ENCODE measurements around the gene ABTB2.

The ABTB2 gene

DNA sequence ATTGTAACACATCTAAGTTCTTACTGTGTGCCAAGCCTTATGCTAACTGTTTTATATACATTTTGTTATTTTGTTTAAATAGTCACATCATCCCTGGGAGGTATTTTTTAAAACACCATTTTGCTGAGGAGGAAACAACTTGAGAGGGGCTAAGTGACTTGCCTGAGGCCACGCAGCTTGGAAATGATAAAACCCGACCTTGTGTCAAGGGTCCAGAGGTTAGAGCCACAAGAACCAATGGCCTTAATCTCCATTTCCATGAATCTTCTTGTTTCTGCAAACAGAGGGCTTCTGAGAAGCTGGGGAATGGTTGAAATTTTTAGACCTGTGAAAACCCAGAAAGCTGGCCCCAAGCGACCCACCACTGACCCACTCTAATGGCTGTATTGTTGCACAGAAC, 16.7 kb downstream of the ABTB2 start:
- no peak for DNase-seq

DNA sequence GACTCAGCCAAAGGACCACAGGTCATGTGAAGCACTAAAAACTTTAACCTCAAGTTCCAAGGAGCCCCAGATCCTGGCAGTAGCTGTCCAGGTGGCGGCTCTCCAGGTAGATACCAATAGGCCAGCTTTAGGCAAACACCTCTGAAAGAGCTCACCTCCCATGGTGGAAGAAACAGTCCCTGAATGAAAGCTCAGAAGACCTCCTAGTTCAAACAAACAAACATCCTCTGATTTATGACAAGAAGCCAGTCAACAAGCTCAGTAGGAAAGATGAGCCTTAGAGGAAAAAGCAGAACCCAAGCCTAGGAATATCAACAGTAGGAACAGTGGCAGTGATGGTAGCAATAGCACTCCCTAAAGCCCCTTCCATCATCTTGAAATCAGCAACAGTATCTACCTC, 17.2 kb downstream of the ABTB2 start:
- no peak for DNase-seq

DNA sequence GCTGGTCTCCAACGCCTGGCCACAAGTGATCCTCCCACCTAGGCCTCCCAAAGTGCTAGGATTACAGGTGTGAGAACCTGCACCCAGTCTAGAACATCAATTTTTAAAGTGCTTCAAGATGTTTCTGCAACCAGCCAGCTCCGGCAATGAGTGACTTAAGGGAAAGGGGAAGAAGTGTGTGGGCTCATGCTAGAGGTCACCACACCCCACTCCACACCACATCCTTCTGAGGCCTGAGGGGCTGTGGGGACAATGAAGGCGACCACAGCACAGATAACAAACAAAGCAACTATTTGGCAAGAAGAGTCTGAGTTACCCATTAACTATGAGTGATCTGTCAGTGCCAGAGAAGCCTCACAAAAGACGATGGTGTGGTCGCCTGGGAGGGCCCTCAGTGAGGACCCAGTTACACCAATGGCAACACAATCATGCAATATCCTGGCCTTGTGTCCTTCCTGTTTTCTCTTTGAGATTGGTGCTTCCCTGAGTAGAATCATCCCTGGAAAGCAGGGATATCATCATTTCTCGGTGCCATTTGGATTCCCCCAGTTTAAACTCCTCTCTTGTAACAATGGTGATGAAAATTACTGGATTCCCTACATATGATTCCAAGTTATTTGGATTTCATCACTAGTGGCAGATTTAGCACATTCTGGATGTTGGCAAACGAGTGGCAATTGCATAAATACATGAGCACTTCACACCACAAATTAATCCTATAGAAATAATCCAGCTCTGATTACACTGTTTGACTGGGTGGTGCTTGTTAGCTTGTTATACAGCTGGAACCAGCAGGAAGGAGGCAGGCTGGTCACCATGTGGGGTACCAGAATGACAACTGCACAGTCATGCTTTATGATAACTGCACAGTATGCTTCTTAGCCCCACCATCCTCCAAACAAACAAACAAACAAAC, 18.4 kb downstream of the ABTB2 start:
- DNase-seq = no peak

DNA sequence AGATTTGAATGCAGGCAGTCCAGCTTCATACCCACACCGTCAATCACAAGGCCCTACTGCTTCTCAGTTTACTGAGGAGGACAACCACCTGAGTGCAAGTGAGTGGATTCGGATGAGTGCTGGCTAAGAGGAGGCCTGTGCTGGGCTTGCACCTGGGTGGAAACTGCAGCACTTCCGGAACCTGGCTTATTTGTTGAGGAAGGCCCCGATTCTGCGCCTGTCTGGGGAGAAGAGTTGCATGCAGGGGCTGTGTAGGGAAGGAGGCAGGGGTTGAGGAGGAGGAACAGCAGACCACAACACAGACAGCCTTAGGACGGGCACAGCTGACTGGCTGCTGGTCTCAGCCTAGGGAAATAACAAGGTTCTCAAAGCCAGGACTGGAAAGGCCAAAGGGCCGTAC, 20.8 kb downstream of the ABTB2 start:
- DNase-seq = no peak

DNA sequence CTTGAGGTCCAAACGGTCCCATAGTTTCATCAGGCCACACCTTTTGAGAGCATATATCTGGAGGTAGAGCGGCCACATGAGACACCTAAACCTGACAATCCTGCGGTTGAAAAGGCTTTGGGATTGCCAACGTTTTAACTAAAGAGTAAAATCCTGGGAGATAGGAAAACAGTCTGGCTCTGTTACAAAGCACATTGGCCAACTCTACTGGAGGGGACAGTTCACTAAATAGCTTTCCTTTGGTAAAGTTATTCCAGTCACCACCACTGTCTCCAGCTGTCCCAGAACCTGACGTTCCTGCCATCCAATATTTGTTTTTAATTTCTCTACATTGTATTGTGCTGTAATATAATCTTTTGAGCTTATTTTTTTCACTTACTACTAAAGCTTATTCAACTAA, 22.0 kb downstream of the ABTB2 start:
- DNase-seq = no peak

DNA sequence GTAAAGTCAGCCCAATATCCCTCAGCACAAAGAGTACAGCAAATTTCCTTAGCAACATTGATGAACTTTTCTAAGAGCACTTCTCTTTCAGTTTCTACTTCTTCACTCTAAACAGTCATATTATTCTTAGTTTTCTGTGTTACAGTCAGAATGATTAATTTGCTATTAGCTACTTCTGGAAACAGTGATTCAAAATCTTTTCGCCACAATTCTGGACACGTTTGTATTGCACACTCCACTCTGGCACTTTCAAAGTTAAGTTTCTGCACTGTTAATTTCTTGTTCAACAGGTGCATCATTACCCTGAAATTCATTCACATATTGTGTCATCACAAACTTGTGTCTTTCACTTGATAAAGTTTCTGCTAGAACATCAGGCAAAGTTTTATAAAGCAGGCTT, 22.5 kb downstream of the ABTB2 start:
- DNase-seq = no peak

DNA sequence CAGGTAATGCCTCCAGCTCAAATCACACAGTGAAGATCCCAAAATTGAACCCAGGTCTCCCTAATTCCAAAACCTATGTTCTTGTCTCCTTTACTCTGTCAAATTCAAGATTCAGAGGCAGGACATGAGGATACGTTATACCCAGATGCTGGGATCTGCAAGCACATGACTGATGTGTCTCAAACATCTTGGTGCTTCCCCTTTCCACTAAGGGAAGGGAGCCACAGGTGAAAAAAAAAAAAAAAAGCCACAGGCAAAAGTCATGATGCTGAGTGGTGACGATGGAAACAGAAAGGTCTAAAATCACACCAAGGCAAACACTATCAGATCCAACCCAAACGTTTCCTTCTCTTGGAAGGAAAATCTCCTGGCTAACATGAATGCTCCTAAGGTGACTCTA, 24.0 kb downstream of the ABTB2 start:
- no peak for DNase-seq

DNA sequence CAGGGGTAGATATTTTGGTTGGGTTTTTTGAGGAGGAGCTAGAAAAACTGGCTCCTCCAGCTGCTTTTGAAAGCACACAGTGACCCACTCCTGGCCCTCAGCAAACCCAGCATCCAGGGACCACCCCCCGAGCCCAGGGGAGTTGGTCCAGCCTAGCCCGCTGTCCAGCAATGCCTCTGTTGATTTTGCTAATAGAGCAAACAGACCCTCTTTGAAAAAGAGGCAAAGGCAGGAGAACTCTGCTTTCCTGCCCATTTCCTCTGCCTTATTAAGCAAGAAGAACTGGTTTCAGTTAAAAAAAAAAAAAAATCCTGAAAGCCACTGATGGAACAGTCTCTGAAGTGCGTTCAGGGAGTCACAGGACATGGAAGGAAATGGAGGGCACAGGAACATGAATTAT, 25.3 kb downstream of the ABTB2 start:
- DNase-seq = no peak

DNA sequence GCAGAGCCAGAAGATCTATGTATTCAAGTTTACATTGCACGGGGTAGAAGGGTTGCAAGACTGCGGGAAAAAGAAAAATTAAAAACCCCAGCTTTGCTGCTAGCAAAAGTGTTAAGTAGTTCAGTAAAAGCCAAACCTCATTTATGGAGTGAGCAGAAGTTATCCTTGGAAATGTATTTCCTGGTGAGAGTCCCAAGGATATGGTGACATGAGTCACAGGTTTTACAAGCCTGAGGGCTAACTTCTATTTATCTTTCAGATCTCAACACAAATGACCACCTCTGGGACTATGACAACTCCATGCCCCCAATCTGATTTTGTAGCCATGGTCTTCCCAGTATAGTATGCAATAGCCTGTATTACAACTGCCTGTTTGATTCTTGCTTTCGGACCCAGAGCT, 26.1 kb downstream of the ABTB2 start:
- no peak for DNase-seq

DNA sequence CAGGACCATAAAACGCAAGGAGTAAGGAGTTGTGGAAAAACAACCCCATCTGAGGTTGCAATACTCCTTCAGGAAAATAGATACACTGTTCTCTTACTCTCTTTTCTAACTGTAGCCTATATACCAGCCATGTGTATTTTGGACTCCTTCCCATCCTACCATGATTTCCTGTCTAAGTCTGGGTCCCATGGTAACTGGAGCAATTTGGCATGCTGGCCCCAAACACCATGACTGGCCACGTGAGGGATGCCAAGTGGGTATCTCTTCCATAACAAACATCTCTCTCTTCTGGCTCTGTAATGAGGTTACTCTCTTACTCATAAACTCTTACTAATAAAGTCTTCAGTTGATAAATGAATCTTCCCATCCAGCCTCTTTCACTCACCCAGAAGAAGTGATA, 26.5 kb downstream of the ABTB2 start:
- DNase-seq = no peak

DNA sequence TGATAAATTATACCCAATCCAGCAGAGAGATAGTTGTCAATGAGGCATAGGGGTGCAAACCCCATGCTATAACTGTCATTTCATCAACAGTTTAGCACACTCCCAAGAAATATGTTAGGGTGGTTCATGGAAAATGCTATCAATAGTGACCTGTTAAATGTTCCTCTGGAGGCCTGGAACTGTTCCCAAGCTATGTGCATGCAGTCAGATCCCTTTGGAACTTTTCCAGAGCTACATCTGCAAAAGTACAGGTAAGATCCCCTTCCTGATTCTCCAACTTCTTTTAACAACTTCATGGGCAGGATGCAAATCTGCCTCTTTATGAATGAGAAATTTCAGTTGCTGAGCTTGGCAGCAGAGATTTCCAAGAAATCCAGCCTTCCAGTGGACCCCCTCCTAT, 27.2 kb downstream of the ABTB2 start:
- DNase-seq = no peak

DNA sequence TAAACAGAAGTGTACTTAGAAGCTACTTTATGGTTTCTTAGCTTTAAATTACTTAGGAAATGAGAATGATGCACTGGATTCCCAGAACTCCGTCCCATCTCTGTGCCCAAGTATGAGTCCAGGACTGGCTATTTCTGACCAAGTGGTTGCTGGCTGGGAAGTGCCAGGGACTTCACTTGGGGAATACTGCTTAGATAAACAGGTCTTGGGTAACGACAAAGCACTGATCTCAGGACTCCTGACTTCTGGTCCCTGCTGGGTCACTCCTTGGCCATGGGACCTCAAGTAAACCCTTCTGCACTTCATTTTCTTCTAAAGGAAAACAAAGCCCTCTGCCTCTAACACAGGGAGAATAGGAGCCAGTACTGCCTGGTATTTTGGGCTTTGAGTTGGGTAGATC, 27.9 kb downstream of the ABTB2 start:
- DNase-seq = no peak

DNA sequence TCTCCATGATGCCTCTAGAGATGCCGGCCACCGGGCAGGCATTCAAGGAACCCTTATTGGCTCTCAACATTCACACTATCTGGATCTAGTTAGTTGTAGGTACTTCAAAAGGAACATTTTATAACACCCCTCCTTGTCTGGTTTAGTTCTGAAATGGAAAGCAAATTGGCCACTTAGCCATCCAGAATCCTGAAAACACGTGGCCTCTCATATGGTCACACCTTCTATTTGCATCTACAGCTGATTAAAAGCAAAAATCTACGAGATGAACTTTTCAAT, 29.2 kb downstream of the ABTB2 start:
- DNase-seq = no peak

DNA sequence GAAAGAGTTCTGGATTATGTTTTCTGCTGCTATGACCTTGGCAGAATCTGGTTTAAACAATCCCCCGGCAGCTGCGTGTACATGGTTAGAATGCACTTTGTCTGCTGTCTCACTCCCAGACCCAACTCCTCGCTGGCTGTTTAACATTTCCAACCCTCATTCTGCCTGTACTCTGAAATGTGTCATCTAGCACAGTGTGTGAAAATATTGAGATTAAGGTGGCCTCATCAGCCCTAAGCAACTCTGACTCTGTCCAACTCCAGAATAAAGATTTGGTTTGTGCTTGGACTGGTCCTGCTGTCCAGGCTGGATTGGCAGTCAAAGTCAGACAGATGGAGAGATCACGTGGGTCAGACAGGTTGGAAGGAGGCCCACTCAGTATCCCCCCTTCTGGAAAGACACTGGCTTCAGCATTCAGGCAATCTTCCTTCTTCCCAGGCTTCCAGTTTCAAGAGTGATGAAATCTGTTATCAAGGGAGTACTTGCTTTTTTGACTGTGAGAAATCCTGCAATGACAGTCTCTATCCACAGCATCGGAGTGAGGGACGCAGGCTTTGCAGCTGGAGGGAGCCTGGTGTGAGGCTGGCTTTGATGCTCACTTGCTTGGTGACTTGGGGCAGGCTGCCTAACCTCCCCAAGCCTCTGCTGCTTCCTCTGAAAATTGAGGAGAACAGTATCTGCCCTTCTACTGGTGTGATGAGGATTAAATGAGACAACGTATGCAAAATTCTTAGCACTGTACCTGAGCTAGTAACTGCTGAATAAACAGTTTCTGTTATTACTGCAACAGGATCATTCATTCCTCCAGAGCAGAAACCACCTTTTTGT, 29.8 kb downstream of the ABTB2 start:
- no peak for DNase-seq

DNA sequence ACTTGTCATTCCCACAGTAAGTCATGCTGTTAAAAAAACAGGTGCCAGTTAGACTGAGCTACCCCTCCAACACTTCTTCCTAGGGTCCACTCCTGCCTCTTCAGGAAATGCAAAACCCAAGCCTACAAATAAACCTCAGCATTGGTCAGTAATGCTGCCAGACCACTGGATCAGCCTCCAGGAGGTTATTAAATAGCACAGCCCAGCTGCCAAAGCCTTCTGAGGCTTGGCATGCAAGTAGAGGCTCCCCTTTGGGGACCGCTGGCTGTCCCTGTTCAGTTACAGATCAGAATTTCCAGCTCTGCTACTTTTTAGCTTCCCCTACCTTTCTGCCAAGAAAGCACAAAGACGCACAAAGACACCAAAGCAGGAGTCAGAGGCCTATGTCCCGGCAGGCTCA, 33.3 kb downstream of the ABTB2 start:
- DNase-seq = no peak

DNA sequence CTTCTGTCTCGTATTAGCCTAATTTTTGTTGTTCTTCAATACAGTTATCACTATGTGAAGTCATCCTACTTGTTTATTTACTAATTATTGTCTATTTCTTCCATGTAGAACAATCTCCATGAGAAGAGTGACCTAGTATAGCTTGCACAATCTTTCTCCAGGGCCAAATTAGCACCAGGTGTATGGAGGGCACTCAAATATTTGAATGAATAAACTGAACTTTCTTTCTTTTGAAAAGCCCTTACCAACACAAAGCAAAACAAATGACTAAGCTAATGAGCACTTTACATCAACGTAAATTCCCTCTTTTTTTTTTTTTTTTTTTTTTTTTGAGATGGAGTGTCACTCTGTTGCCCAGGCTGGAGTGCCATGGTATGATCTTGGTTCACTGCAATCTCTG, 34.2 kb downstream of the ABTB2 start:
- DNase-seq = no peak

DNA sequence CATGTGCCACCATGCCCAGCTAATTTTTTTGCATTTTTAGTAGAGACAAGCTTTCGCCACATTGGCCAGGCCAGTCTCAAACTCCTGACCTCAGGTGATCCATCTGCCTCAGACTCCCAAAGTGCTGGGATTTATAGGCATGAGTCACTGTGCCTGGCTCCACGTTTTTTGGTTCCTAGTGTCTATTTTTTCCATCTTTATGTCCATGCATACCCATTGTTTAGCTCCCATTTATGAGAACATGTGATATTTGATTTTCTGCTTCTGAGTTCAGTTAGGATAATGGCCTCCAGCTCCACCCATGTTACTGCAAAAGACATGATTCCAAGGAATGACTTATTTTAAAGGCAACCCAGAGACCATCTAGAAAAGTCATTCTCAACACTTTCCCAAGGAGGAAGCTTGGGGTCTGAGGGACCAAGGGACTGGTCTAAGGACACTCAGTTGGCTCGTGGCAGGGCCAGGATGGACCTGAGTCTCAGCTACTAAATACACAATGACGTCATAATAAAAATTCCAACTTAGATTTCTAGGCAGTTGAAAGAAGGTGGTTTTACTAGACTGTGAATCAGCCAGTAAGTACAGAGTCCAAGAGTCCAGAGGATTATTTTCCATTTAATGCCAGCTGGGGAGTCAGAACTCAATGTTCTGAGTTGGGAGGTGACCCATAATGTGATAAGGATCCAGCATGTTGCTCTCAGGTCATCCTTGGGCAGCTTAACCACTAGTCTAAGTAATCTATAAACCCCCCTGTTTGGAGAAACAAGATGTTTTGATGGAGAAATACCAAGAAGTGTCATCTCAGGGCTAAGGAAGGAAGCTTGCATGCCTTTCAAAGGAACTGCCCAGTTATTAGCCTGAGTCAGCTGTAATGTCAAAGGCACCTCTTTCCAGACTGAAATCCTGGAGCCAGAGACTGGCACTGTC, 39.4 kb downstream of the ABTB2 start:
- DNase-seq = no peak

DNA sequence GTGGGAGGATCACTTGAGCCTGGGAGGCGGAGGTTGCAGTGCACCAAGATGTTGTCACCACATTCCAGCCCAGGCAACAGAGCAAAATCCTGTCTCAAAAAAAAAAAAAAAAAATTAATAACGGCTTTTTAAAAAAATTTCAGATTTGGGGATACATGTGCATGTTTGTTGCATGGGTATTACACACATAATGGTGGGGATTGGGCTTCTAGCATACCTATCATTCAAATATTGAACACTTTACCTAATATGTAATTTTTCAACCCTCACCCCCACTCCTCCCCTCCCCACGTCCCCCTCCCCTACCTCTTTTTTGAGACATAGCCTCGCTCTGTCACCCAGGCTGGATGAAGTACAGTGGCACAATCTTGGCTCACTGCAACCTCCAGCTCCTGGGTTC, 40.1 kb downstream of the ABTB2 start:
- no peak for DNase-seq

DNA sequence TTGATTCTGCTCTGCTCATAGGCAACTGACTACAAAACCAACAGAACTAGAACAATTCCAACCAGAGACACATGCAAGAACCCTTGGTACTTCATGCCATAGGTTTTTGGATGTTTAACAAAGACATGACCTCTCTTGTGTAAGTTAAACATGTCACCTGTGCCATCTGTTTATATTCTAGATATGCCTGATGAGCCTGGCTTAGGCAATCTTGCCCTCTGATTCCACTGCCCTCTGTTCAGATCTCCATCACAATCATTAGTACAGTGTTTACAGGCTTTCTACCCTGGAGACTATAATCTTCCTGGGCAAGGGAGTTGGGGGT, 40.8 kb downstream of the ABTB2 start:
- no peak for DNase-seq

DNA sequence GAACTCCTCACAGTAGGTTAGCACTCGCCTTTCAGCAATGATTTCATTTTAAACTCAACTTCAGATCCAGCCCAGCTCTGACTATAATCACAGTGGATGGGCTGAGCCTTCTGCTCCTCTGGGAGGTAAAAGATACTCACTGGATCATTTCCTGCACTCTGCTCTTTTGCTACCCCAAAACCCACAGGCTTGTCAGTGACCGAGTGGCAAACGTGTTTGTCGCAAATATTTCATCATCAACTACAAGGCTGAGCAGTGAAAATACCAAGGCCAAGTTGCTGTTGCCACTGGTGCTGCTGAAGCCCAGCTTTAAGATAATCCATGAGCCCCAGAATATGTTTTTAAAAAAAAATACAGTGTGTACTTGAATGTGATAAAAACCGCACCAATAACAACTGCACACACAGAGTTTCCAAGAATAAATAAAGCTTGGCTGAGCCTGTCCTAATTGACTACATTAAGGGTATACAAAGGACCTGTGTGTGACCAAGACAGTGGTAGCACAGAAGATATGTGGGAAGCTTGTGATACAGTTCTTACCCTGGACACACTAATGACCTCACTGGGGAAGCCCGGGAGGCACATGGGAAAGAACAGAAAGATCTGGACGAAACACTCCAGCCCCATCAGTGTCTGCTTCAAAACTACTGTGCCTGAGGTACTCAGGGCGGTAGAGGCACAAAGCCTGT, 41.3 kb downstream of the ABTB2 start:
- no peak for DNase-seq

DNA sequence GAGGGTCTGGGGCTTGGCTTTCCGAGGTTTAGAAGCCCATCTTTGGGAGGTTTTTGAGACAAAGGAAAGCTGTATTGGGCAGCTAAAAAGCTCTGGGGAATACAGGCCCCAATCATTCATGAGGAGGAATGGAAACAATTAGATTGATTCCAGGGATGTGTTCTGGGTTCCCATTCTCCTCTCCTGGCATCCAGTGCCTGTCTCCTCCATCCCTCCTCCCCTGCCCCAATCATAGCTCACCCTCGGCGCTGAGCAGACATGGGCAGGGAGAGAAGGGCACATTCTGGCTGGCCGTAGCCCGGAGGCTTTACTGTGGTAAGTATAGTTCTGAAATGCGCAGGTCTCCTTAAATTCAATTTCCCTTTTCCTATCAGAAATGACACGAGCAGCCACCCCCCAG, 42.4 kb downstream of the ABTB2 start:
- no peak for DNase-seq

DNA sequence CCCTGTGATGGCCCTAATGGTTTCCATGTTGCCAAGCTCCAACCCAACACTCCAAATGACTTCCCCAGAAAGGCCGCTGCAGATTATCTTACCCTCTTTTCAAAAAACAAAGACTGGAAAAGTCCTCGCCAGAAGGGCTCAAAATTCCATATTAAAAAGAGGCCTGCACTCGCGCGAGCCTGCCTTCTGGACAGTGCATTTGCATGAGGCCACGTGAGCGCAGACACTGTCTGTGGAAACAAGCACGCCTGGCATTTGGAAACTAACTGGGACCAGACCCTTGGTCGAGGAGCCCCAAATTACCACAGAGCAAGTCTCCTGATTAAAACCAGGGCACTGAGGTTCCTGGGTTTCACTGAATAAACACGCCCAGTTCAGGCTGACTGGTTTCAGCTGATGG, 42.9 kb downstream of the ABTB2 start:
- DNase-seq = no peak

DNA sequence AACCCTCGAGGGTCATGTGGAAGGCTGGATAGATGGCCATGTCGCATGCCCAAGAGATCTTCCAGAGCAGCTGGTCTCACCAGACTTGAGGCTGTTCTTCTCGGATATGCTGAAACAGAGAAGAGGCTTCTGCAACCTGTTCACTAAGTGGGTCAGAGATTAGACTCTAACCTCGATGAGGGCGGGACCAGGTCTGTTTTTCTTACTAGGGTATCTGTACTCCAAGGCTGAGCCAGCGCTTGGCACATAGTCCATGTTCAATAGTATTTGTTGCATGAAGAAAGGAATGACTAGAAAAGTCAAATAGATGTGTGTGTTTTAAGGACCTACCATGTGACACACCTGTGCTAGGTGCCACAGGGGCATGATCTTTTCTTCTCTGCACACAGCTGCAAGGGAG, 43.6 kb downstream of the ABTB2 start:
- DNase-seq = no peak
